B cell (primary cell): Measurements from ENCODE around the gene SMOC1. TPM values are rescaled to one million over a fixed set of nuclear protein-coding genes. Genes with fewer than 3 reads are reported as not detected.

Experiments used
- ATAC-seq: fragments of 200-7000 bp; cut with Tn5 transposase; one replicate; pipeline ENCODE4 v1.10.0; 2021; ENCODE audit warnings: low read depth, mild to moderate bottlenecking, moderate number of reproducible peaks, moderate library complexity
- CTCF ChIA-PET: fragments of 350-600 bp; sonication (Branson Sonifier 250); formaldehyde crosslinking; loops from one replicate; lab custom pipeline; 2021; ENCODE audit warnings: antibody characterized with exemption, inconsistent platforms; lab: Charles Lee
- POLR2A ChIA-PET: fragments of 350-600 bp; sonication (Branson Sonifier 250); formaldehyde crosslinking; loops from one replicate; lab custom pipeline; 2021; ENCODE audit warnings: antibody characterized with exemption; lab: Charles Lee
- DNase-seq: peaks from one replicate; pipeline ENCODE4 v3.0.0; 2013
- H2AFZ ChIP-seq: 2 replicates; pipeline ENCODE4 v1.6.1; 2012; ENCODE audit warnings: mild to moderate bottlenecking, low read depth, low read length; ENCODE audit not compliant: insufficient read depth, poor library complexity, severe bottlenecking
- H3K27ac ChIP-seq, 2 donors: 1 replicate in 1 of 2; 2 replicates in 1 of 2; pipeline ENCODE4 v1.5.1; 2012 to 2013; ENCODE audit warnings: low read length in 2 of 2, mild to moderate bottlenecking in 2 of 2, moderate library complexity in 1 of 2
- H3K27me3 ChIP-seq, 4 experiments: fragments of 200-600 bp in 1 of 4; sonication (generic) in 1 of 4; replicated peaks in 1 of 4; 1 replicate in 2 of 4; 2 replicates in 2 of 4; pipeline versions ENCODE4 v1.6.1 to v1.7.0; 2013 to 2016; ENCODE audit warnings: low read length in 3 of 4, mild to moderate bottlenecking in 2 of 4, mixed read lengths in 1 of 4, moderate library complexity in 1 of 4; ENCODE audit not compliant: insufficient read depth in 4 of 4, control insufficient read depth in 3 of 4; ENCODE audit errors: control extremely low read depth in 1 of 4
- H3K36me3 ChIP-seq, 2 experiments: replicated peaks in 1 of 2; 1 replicate in 1 of 2; 2 replicates in 1 of 2; pipeline versions ENCODE4 v1.6.1 to v1.7.1; 2013; ENCODE audit warnings: low read length in 1 of 2; ENCODE audit not compliant: insufficient read depth in 2 of 2, control insufficient read depth in 1 of 2; ENCODE audit errors: control extremely low read depth in 1 of 2, extremely low read depth in 1 of 2
- H3K4me1 ChIP-seq, 2 donors: fragments of 200-600 bp in 1 of 2; sonication (generic) in 1 of 2; 1 replicate in 1 of 2; 2 replicates in 1 of 2; pipeline versions ENCODE4 v1.5.1 to v1.6.1; 2013 to 2017; ENCODE audit warnings: low read length in 2 of 2; ENCODE audit not compliant: control insufficient read depth in 2 of 2, insufficient read depth in 2 of 2
- H3K4me2 ChIP-seq: replicated peaks from 2 replicates; pipeline ENCODE3; 2012; ENCODE audit warnings: mild to moderate bottlenecking, low read depth, low read length; ENCODE audit not compliant: poor library complexity, severe bottlenecking
- H3K4me3 ChIP-seq, 5 experiments: fragments of 200-600 bp in 1 of 5; sonication (generic) in 1 of 5; 1 replicate in 3 of 5; 2 replicates in 2 of 5; pipeline versions ENCODE4 v1.5.1 to v1.7.0; 2011 to 2016; ENCODE audit warnings: low read length in 4 of 5, mild to moderate bottlenecking in 4 of 5, low read depth in 2 of 5, control low read depth in 1 of 5, moderate library complexity in 1 of 5; ENCODE audit not compliant: insufficient read depth in 1 of 5; ENCODE audit errors: control extremely low read depth in 1 of 5, extremely low read depth in 1 of 5
- H3K79me2 ChIP-seq: fragments of 200-600 bp; sonication (generic); one replicate; pipeline ENCODE4 v1.6.0; 2016; ENCODE audit warnings: low read length; ENCODE audit not compliant: control insufficient read depth, insufficient read depth
- H3K9ac ChIP-seq: fragments of 200-600 bp; sonication (generic); 2 replicates; pipeline ENCODE4 v1.6.1; 2017; ENCODE audit warnings: mild to moderate bottlenecking, low read length, moderate library complexity
- H3K9me3 ChIP-seq, 3 donors: one replicate each; pipeline versions ENCODE4 v1.6.1 to v1.7.1; 2013; ENCODE audit warnings: low read length in 2 of 3; ENCODE audit not compliant: control insufficient read depth in 2 of 3, insufficient read depth in 1 of 3; ENCODE audit errors: control extremely low read depth in 1 of 3
- H4K20me1 ChIP-seq: 2 replicates; pipeline ENCODE4 v1.6.0; 2012; ENCODE audit warnings: mild to moderate bottlenecking, low read length; ENCODE audit not compliant: insufficient read depth, control insufficient read depth, poor library complexity, severe bottlenecking
- H3K27ac Mint-ChIP-seq: one replicate; pipeline ENCODE4 v1.8.0; 2021; ENCODE audit warnings: mixed read lengths
- H3K27me3 Mint-ChIP-seq: one replicate; pipeline ENCODE4 v1.8.0; 2021; ENCODE audit warnings: mixed read lengths
- H3K4me1 Mint-ChIP-seq: one replicate; pipeline ENCODE4 v1.8.0; 2021; ENCODE audit warnings: mixed read lengths
- H3K4me3 Mint-ChIP-seq: one replicate; pipeline ENCODE4 v1.8.0; 2021; ENCODE audit warnings: mixed read lengths
- H3K9me3 Mint-ChIP-seq: one replicate; pipeline ENCODE4 v1.8.0; 2022; ENCODE audit warnings: mixed read lengths; ENCODE audit not compliant: insufficient read depth
- CTCF ChIP-seq: fragments of 200-600 bp; IDR thresholded peaks from one replicate; pipeline ENCODE4 v1.8.0; 2022; ENCODE audit warnings: antibody characterized with exemption, mild to moderate bottlenecking
- EZH2 ChIP-seq: IDR thresholded peaks from 2 replicates; pipeline ENCODE4 v1.6.1; 2012; ENCODE audit warnings: borderline replicate concordance, low read depth, mild to moderate bottlenecking, moderate library complexity, low read length; ENCODE audit not compliant: insufficient read depth, poor library complexity, severe bottlenecking
- WGBS: methylation state at CpG from one replicate; pipeline ENCODE4 v1.1.5; 2013; ENCODE audit warnings: missing lambda C conversion rate; ENCODE audit not compliant: insufficient coverage; 5-methylcytosine and 5-hydroxymethylcytosine counted together
- intact Hi-C: fragments of 100-400 bp; cut with micrococcal nuclease; formaldehyde crosslinking; loops from one replicate; pipeline ENCODE4 v1.10.0; 2022
- polyA plus RNA-seq: library from polyadenylated mRNA; depleted of rRNA; stranded (reverse); fragments of >200 nt; gene quantifications from 2 replicates; pipeline ENCODE4 v1.2.3, GENCODE V29; 2012
- total RNA-seq, 2 donors: library from RNA; stranded (reverse); fragments of 120-200 nt in 1 of 2; gene quantifications; 1 replicate in 1 of 2; 2 replicates in 1 of 2; pipeline versions ENCODE4 v1.2.3 to v1.2.4, GENCODE V29; 2013 to 2022

The SMOC1 gene
- total and polyA plus RNA-seq, 2 donors (not counting 1 experiment from before 2014, with no cell fraction given): 0.04 to 0.84 TPM

DNA sequence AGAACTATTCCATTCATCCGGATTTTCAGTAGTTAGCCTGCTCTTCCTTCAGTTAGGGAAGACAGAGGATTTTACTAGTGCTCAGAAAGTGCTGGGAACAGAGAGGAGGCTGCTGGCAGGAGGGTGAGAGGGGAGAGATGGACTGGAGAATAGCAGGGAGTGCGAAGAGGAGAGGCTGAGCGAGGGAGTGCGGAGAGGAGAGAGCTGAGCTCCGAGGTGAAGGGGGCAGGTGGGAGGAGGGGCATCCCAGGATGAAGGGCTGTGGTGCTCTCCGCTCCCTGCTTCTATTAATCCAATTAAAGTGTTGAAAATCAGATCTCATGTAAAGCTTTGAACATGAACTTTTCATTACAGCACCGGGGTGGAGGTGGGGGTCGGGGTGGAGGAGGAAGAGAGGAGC lies 20.4 kb upstream of the SMOC1 start:
- intact Hi-C loops: no loop called here
- peaks cover 22% of the 10 kb centered on the region for H3K27me3 Mint-ChIP-seq
- Histone ChIP-seq H3K4me3 (no peak overlapping the region), H3K36me3 (no peaks in the 10 kb centered on the region), H3K79me2 (no peaks in the 10 kb centered on the region), H3K9me3 (peaks cover 0 to 2% (median 0%) of the 10 kb centered on the region in 3 donors), H3K4me1 (no peaks in the 10 kb centered on the region), H2AFZ (no peak overlapping the region), H4K20me1 (no peaks in the 10 kb centered on the region), H3K4me2 (no peak overlapping the region), H3K27ac (no peak overlapping the region), H3K9ac (no peak overlapping the region), H3K27me3 (peaks cover 0 to 6% (median 0%) of the 10 kb centered on the region in 4 experiments)
- ChIA-PET POLR2A (no interaction called here), CTCF (no interaction called here)
- DNase-seq (no peak), ATAC-seq (no peak)
- WGBS: 75% methylated on average over 7 of the region's 8 CpGs
- H3K27ac Mint-ChIP-seq: no peak overlapping the region
- no peaks in the 10 kb centered on the region for H3K4me1 Mint-ChIP-seq
- H3K4me3 Mint-ChIP-seq: no peak overlapping the region
- no peaks in the 10 kb centered on the region for H3K9me3 Mint-ChIP-seq
- no peak for TF ChIP-seq EZH2
- TF ChIP-seq CTCF: no peak

GRCh38 chr14:69859591-69859990 lies 19.6 kb upstream of the SMOC1 start:
- no peak for ATAC-seq
- ChIA-PET POLR2A (no interaction called here), CTCF (no interaction called here)
- Mint-ChIP-seq H3K27ac (no peak overlapping the region), H3K9me3 (peaks cover 3% of the 10 kb centered on the region), H3K27me3 (peaks cover 30% of the 10 kb centered on the region), H3K4me3 (no peak overlapping the region), H3K4me1 (no peaks in the 10 kb centered on the region)
- TF ChIP-seq CTCF: no peak
- TF ChIP-seq EZH2: no peak
- peaks cover 0 to 4% (median 2%) of the 10 kb centered on the region in 3 donors for H3K9me3 ChIP-seq
- H3K27ac ChIP-seq: no peak overlapping the region
- H3K36me3 ChIP-seq: no peaks in the 10 kb centered on the region
- H4K20me1 ChIP-seq: no peaks in the 10 kb centered on the region
- no peak overlapping the region for H3K4me2 ChIP-seq
- no peak for DNase-seq
- H3K4me3 ChIP-seq: no peak overlapping the region
- no peaks in the 10 kb centered on the region for H3K79me2 ChIP-seq
- no peak overlapping the region for H2AFZ ChIP-seq
- peaks cover 0 to 13% (median 0%) of the 10 kb centered on the region in 4 experiments for H3K27me3 ChIP-seq
- no peaks in the 10 kb centered on the region for H3K4me1 ChIP-seq
- no peak overlapping the region for H3K9ac ChIP-seq
- intact Hi-C loops: no loop called here
- 83% methylated on average over 10 of the region's 14 CpGs for WGBS
